Panc1 (cell line): ENCODE measurements around the gene NIPAL1. TPM values are rescaled to one million over a fixed set of nuclear protein-coding genes. Genes with fewer than 3 reads are reported as not detected.

ENCODE experiments used
- ATAC-seq: fragments of 200-7000 bp; cut with Tn5 transposase; 2 replicates; pipeline ENCODE4 v1.9.1; 2020; ENCODE audit warnings: mild to moderate bottlenecking, moderate library complexity
- BruUV-seq: library from RNA; stranded (reverse); fragments of 400-500 nt; replicated peaks from 2 replicates; lab custom pipeline; 2021; lab: Mats Ljungman, UMichigan
- CTCF ChIA-PET: fragments of 300-600 bp; sonication (Branson Sonifier 250); formaldehyde crosslinking; loops from one replicate; lab custom pipeline; 2022; ENCODE audit warnings: antibody characterized with exemption; lab: Charles Lee
- POLR2A ChIA-PET: fragments of 300-600 bp; sonication (Branson Sonifier 250); formaldehyde crosslinking; loops from one replicate; lab custom pipeline; 2022; ENCODE audit warnings: antibody characterized with exemption; lab: Charles Lee
- DNase-seq: peaks from one replicate; pipeline ENCODE4 v3.0.0-alpha.2; 2010; ENCODE audit warnings: low read depth, low spot score
- H3K27ac ChIP-seq: 2 replicates; pipeline ENCODE4 v1.5.1; 2011; ENCODE audit warnings: mild to moderate bottlenecking, low read length, inconsistent platforms
- H3K27me3 ChIP-seq: fragments of 200-500 bp; sonication (Bioruptor generic); 2 replicates; pipeline ENCODE4 v1.6.0; 2014; ENCODE audit warnings: low read length, inconsistent platforms; ENCODE audit not compliant: control insufficient read depth, insufficient read depth
- H3K36me3 ChIP-seq: fragments of 200-500 bp; sonication (Bioruptor generic); 2 replicates; pipeline ENCODE4 v1.5.1; 2014; ENCODE audit warnings: inconsistent platforms, mild to moderate bottlenecking, low read length, moderate library complexity; ENCODE audit not compliant: control insufficient read depth, insufficient read depth
- H3K4me1 ChIP-seq: 2 replicates; pipeline ENCODE4 v1.5.1; 2011; ENCODE audit warnings: inconsistent platforms, mild to moderate bottlenecking, low read length, moderate library complexity; ENCODE audit not compliant: control insufficient read depth, insufficient read depth
- H3K4me3 ChIP-seq, 2 experiments: 2 replicates each; pipeline ENCODE4 v1.5.1; 2011 to 2012; ENCODE audit warnings: low read depth in 2 of 2, low read length in 2 of 2, mild to moderate bottlenecking in 2 of 2, inconsistent platforms in 1 of 2, moderate library complexity in 1 of 2
- H3K9me3 ChIP-seq: fragments of 200-500 bp; sonication (Bioruptor generic); 2 replicates; pipeline ENCODE4 v1.5.1; 2014; ENCODE audit warnings: low read depth, mild to moderate bottlenecking, inconsistent platforms, low read length, moderate library complexity; ENCODE audit not compliant: control insufficient read depth, insufficient read depth
- POLR2AphosphoS5 ChIP-seq: IDR thresholded peaks from 2 replicates; pipeline ENCODE4 v1.6.1; 2012; ENCODE audit warnings: mild to moderate bottlenecking, low read depth, low read length, moderate library complexity
- SIN3A ChIP-seq: IDR thresholded peaks from 2 replicates; pipeline ENCODE4 v1.6.1; 2012; ENCODE audit warnings: low read depth, mild to moderate bottlenecking, low read length, moderate library complexity, borderline replicate concordance; ENCODE audit not compliant: insufficient read depth
- TCF7L2 ChIP-seq: IDR thresholded peaks from 2 replicates; pipeline ENCODE4 v1.6.1; 2011; ENCODE audit warnings: mild to moderate bottlenecking, low read depth, low read length, inconsistent platforms
- in situ Hi-C: cut with HindIII; loops from 2 replicates; pipeline ENCODE4 v1.10.0; 2016; ENCODE audit warnings: low sequenced_read_pairs, low pct_unique_long_range_greater_than_20kb
- intact Hi-C: fragments of 100-400 bp; cut with micrococcal nuclease; formaldehyde crosslinking; loops from one replicate; pipeline ENCODE4 v1.10.0; 2022; ENCODE audit not compliant: unreplicated experiment
- total RNA-seq: library from RNA; stranded (reverse); gene quantifications from one replicate; pipeline ENCODE4 v1.2.1, GENCODE V29; 2021; ENCODE audit not compliant: unreplicated experiment
- TF ChIP-seq, protein P1 (sequence below), 2 experiments: IDR thresholded peaks; 2 replicates each; pipeline ENCODE4 v1.6.1; 2011 to 2012; ENCODE audit warnings: low read depth in 2 of 2, control low read depth in 1 of 2, low read length in 1 of 2, mild to moderate bottlenecking in 1 of 2, moderate library complexity in 1 of 2; ENCODE audit not compliant: insufficient read depth in 1 of 2
- TF ChIP-seq, protein P2 (sequence below): fragments of 450-650 bp; IDR thresholded peaks from 2 replicates; pipeline ENCODE4 v1.5.1; 2017; ENCODE audit warnings: mild to moderate bottlenecking

Gene NIPAL1
- total RNA-seq, 1 experiment from 2014 or later: 0.82 TPM

DNA sequence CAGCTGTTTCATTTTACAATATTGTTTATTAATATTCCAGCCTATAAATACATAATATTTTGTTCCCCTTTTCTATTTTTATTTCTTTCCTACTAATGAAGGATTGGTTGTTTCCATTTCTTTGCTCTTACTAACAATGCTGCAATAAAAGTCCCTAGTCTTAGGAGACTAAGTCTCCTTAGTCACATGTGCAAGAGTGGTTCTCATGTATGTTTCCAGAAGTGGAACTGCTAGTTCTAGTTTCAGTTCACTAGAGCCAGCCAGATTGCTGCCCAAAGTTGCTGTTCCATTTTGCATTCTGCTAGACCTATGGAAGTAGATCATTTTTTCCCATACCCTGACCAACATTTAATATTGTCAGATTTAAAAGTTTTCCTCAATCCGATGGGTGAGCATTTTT lies 44.4 kb upstream of the NIPAL1 start:
- Histone ChIP-seq H3K27me3 (no peaks in the 10 kb centered on the region), H3K9me3 (no peaks in the 10 kb centered on the region), H3K27ac (no peak overlapping the region), H3K36me3 (no peaks in the 10 kb centered on the region), H3K4me3 (no peak overlapping the region), H3K4me1 (no peaks in the 10 kb centered on the region)
- ATAC-seq (no peak), DNase-seq (no peak)
- in situ Hi-C loops (no loop called here), intact Hi-C loops (no loop called here)
- TF ChIP-seq POLR2AphosphoS5 (no peak), SIN3A (no peak), TCF7L2 (no peak)
- TF ChIP-seq, protein P1, sequence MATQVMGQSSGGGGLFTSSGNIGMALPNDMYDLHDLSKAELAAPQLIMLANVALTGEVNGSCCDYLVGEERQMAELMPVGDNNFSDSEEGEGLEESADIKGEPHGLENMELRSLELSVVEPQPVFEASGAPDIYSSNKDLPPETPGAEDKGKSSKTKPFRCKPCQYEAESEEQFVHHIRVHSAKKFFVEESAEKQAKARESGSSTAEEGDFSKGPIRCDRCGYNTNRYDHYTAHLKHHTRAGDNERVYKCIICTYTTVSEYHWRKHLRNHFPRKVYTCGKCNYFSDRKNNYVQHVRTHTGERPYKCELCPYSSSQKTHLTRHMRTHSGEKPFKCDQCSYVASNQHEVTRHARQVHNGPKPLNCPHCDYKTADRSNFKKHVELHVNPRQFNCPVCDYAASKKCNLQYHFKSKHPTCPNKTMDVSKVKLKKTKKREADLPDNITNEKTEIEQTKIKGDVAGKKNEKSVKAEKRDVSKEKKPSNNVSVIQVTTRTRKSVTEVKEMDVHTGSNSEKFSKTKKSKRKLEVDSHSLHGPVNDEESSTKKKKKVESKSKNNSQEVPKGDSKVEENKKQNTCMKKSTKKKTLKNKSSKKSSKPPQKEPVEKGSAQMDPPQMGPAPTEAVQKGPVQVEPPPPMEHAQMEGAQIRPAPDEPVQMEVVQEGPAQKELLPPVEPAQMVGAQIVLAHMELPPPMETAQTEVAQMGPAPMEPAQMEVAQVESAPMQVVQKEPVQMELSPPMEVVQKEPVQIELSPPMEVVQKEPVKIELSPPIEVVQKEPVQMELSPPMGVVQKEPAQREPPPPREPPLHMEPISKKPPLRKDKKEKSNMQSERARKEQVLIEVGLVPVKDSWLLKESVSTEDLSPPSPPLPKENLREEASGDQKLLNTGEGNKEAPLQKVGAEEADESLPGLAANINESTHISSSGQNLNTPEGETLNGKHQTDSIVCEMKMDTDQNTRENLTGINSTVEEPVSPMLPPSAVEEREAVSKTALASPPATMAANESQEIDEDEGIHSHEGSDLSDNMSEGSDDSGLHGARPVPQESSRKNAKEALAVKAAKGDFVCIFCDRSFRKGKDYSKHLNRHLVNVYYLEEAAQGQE (IDR thresholded peaks at IDR 0.05; ENCODE audit: insufficient read depth in 1 of 2, low read depth in 2 of 2, low read length in 1 of 2): no peak
- TF ChIP-seq, protein P2, sequence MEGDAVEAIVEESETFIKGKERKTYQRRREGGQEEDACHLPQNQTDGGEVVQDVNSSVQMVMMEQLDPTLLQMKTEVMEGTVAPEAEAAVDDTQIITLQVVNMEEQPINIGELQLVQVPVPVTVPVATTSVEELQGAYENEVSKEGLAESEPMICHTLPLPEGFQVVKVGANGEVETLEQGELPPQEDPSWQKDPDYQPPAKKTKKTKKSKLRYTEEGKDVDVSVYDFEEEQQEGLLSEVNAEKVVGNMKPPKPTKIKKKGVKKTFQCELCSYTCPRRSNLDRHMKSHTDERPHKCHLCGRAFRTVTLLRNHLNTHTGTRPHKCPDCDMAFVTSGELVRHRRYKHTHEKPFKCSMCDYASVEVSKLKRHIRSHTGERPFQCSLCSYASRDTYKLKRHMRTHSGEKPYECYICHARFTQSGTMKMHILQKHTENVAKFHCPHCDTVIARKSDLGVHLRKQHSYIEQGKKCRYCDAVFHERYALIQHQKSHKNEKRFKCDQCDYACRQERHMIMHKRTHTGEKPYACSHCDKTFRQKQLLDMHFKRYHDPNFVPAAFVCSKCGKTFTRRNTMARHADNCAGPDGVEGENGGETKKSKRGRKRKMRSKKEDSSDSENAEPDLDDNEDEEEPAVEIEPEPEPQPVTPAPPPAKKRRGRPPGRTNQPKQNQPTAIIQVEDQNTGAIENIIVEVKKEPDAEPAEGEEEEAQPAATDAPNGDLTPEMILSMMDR: no peak
- BruUV-seq: no TSS peak
- CTCF ChIA-PET: no interaction called here
- POLR2A ChIA-PET: no interaction called here

DNA sequence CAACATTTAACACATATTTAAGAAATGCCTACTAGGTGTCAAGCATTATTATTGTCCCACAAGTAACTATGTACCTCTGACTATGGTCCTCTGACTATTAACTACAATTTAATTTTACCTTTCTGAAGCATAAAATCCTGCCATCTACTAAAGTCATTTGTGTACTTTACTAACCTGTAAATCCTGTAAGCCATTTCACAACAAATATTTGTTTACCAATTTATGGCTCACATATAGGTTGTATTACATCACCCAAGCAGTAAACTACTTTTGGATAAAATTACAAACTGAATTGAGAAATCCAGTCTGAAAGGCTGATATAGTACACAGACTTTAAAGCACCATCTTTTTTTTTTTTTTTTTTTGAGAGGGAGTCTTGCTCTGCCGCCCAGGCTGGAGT lies 43.9 kb upstream of the NIPAL1 start:
- no TSS peak for BruUV-seq
- Histone ChIP-seq H3K27ac (no peak overlapping the region), H3K27me3 (no peaks in the 10 kb centered on the region), H3K9me3 (no peaks in the 10 kb centered on the region), H3K4me1 (no peaks in the 10 kb centered on the region), H3K36me3 (no peaks in the 10 kb centered on the region), H3K4me3 (no peak overlapping the region)
- TF ChIP-seq, protein P1 (IDR thresholded peaks at IDR 0.05; ENCODE audit: insufficient read depth in 1 of 2, low read depth in 2 of 2, low read length in 1 of 2): no peak
- TF ChIP-seq TCF7L2 (no peak), POLR2AphosphoS5 (no peak), SIN3A (no peak)
- TF ChIP-seq, protein P2: no peak
- no peak for DNase-seq
- in situ Hi-C loops (no loop called here), intact Hi-C loops (no loop called here)
- ChIA-PET POLR2A (no interaction called here), CTCF (no interaction called here)
- no peak for ATAC-seq
